HG02623 (cell line): ENCODE measurements around the gene SCPEP1.
"Not testable (repeated sequence)": the region's sequence is repeated elsewhere in the genome, so short reads cannot be mapped to it uniquely, and the experiment has no call there.

Experiments used
- ATAC-seq: cut with Tn5 transposase; IDR thresholded peaks from one replicate; pipeline ENCODE4 v1.9.1; 2021; ENCODE audit warnings: moderate library complexity; ENCODE audit not compliant: unreplicated experiment

Gene SCPEP1, protein sequence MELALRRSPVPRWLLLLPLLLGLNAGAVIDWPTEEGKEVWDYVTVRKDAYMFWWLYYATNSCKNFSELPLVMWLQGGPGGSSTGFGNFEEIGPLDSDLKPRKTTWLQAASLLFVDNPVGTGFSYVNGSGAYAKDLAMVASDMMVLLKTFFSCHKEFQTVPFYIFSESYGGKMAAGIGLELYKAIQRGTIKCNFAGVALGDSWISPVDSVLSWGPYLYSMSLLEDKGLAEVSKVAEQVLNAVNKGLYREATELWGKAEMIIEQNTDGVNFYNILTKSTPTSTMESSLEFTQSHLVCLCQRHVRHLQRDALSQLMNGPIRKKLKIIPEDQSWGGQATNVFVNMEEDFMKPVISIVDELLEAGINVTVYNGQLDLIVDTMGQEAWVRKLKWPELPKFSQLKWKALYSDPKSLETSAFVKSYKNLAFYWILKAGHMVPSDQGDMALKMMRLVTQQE

DNA sequence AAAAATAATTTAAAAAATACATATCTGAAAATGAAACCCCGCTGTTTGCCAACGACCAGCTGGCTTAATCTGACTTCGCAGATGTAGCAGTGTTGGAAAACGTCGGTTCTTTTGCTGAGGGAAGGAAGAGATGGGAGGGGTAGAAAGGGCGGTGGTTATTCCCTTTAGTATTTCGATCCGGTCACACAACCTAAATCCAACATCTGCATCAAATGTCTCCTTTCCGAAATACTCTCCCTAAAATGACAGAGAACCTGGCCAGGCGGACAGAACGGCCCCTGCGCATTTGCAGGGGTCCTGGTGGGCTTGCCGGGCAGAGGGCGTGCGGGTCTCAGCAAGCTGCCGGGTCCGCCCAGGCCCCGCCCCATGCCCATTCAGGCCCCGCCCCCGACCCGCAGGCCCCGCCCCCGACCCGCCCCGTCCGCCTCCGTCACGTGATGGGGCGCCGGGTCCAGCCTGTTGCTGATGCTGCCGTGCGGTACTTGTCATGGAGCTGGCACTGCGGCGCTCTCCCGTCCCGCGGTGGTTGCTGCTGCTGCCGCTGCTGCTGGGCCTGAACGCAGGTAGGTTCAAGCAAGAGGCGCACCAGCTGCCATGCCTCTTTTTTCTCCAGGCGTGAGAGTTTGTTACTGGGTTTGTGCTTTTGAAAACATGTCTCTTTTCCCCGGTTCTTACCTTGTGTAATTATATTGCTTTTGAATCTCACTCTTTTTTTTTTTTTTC lies at the start of gene SCPEP1:
Gene SCPEP1 (plus strand): TSS at position 459 of the 723 bp plus-strand sequence. CDS start 29 bp downstream, at position 488.
- peak; percentile 68 for ATAC-seq

DNA sequence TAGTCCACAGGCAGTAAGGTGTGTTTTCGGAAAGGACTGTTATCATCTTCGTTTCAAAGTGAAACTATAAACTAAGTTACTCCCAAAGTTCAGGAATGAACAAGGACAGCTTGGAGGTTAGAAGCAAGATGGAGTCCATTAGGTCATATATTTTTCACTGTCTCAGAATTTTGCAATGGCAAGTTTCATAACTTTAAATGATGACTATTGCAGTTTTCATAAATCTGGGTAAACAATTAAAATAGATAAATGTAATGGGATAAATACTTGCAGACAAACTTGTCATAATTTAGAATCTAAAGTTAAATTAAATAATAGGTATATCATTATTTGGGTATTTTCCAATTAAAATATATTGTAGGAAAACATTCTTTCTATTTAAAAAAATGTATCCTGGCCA lies 49.3 kb upstream of the SCPEP1 start:
- no peak for ATAC-seq

DNA sequence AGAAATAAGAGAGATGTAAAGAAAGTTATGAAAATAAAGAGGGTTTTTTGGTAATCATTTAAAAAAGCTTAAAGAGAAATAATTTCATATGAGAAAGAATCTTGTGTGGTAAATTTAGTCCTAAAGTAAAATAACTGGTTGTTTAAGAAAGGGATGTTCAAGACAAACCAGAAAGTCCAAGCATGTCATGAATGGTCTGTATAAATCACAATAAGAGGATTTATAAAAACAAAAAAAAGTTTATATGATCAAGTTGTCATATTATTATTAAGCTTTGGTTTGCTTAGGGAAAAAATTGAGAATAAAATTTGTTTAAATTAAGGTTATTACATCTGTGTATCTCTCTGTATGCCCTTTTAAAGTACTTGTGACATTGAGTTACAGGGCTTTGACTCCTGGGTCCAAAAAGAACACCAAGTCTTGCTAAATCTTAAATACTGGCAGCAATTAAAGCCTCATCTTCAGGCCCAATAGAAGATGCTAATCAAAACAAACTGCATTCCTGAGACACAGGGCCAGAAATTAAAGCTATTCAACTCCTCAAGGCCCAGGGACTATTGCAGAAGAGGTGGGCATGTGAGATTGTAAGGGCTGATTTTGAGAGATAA lies 48.5 kb upstream of the SCPEP1 start:
- ATAC-seq: no peak

DNA sequence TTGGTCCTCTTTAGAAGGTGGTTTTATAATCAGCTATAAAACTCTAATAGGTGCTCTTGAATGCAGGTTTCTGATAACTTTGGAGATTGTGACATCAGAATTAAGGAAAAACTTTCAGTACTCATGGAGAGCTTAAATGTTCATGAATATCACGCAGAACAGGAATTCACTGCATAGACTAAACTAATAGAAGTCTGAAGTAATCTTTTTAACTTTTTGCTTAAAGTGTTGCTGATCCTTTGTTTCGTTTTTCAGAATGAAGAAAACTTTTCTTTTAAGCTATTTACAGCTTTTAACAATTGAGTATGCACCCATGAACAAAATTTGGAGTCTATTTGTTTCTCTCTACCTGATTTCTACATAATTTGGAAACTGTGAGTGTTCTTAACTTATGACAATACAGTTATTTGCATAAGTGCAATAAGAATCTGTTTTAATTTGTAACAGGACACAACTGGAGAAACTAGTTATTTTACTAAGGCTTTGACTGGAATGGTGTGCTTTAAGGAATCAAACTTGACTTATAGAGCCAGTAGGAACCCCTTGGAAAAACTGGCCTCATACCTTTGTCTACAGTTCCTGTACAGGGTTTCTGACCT lies 47.1 kb upstream of the SCPEP1 start:
- ATAC-seq: no peak

DNA sequence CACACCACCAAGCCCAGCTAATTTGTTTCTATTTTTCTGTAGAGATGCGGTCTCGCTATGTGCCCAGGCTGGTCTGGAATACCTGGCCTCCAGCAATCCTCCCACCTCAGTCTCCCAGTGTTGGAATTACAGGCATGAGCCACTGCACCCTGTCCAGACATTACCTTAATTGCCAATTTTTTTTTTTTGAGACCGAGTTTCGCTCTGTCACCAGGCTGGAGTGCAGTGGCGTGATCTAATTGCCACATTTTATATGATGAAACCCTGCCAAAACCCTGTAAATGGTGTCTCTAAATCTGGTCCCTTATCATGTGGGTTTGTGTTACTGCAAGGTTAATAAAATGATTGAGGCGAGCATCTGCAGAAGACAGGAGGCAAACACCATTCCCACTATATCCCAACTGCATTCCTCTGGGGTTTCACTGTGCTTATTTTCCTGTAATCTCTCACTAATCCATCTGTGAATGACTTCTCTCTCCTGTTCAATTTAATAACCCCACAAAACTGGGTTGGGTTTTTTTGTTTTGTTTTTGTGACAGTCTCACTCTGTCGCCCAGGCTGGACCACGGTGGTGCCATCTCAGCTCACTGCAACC lies 44.7 kb upstream of the SCPEP1 start:
- ATAC-seq: no peak

DNA sequence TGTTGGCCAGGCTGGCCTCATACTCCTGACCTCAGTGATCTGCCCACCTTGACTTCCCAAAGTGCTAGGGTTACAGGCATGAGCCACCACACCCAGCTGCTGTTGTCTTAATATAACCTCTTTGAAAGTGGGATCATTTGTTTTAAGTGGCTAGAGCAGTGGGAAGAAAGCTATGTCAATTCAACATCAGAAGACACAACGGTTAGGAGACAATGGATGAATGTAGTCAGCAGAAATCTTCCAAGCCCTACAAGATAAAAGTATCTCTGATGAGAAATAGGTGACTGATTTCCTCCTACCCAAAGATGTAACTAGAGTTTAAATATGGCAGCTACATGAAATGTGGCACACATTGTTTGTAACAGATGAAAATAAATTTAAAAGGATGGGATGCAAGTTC lies 44.1 kb upstream of the SCPEP1 start:
- no peak for ATAC-seq

DNA sequence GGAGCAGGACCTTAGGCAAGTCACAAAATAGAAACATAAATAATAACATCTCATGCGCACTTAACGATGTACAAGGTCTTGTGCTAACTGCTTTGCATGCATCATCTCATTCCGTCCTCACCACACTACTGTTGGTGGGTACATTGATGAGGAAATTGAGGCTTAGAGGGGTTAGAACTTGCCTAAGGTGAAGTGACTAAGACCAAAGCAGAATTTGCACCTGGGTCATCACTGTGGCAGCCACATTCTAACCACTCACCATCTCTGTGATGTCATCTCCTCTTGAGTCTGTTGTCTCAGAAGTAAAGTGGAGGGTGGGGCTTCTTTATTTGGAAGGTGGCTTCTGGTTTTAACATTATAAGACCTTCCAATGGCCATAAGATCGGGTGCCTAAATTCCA lies 43.7 kb upstream of the SCPEP1 start:
- ATAC-seq: no peak

DNA sequence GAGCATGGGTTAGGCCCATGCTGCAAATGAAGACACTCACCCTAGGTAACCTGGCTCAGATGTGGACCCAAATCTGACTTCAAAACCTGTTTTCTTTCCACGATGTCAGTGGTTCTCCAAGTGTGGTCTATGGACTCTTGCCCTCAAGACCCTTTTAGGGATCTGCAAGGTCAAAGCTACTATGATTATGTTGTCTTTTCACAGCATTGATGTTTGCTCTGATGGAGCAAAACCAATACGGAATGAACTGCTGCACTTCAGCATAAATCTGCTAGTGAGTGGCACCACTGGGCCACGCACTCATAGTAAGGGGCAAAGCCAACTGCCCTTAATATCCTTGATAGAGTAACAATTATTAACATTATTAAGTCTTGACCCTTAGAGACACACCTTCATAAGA lies 42.5 kb upstream of the SCPEP1 start:
- ATAC-seq: no peak

DNA sequence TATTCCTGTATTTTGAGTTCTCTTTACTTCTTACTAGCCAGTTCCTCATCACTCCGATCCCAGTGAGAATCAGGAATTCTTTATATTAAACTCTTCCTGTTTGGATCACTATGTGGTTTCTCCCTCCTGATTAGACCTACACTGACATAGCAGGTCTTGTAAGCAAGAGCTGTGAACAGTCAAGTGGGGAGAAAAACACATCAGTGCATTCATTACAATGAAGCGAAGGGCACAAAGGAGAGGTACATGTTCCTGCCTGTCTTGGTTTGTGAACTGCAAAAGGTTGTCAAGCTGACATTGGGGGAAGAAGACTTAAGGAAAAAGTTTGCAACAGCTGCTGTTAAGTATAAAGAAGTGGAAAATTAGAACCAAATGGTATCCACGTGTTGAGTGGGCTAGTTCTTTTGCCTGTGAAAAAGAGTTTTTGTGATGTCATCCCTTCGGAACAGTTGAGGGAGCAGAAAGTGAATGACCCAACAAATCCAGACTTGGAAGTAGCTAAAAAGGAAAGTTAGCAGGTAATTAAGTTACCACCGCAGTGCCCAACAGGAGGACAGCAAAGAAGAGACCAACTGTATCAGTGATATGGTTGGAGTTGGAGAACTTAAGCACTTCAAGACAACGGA lies 41.1 kb upstream of the SCPEP1 start:
- ATAC-seq: no peak

DNA sequence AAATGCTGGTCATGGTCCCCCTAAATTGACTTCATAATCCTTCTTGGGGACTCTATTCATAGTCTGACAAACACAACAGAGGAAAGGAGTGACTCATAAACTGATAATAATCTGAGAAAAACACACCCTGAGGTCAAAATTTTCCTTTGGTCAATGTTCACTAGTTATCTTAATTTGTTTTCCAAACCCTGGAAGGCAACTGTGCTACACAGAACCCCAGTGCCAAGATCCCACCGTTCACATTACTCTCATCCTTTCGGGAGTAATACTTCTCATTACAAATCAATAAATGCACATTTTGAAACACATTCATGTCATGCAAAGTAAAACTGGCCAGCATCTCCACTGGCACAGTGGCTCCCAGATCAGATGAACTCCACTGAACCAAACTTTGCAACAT lies 40.2 kb upstream of the SCPEP1 start:
- ATAC-seq: no peak

DNA sequence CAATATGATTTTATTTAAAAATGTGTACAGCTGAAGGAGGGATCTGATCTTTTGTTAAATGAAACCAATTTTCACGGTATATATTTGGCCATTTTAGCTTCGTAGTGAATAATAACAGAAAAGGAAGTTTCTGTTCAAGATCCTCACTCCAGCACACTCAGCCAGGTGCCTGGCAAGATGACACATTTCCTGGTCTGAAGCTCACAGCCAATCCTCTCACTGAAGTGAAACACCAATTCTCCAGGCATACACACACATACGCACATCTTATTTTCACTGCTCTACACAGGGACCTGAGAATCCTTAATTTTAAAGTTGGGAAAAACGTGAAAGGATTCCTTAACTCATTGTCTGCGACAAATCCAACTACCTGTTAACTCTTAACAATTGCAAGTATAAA lies 39.7 kb upstream of the SCPEP1 start:
- ATAC-seq: not testable (repeated sequence)

DNA sequence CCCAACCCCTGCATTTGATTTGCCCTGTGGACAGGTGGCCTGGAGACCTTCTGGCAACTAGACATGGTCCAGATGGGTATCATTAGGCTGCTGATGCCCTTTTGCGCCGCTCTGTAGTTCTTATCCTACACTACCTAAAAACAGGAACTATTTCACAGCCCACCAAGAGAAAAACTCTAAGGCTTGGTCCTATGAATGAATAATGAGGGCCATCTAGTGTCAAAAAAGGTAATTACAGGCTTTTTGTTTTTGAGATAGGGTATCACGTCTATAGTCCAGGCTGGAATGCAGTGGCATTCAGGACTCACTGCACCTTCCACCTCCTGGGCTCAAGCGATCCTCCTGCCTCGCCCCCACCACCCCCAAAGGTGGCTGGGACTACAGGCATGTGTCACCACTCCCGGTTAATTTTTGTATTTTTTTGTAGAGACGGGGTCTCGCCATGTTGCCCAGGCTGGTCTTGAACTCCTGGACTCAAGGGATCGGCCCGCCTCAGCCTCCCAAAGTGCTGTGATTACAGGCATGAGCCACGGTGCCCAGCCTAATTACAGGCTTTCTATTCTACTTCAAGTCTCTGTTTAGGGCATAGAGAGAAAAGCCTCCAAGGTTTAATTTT lies 38.0 kb upstream of the SCPEP1 start:
- ATAC-seq: no peak

DNA sequence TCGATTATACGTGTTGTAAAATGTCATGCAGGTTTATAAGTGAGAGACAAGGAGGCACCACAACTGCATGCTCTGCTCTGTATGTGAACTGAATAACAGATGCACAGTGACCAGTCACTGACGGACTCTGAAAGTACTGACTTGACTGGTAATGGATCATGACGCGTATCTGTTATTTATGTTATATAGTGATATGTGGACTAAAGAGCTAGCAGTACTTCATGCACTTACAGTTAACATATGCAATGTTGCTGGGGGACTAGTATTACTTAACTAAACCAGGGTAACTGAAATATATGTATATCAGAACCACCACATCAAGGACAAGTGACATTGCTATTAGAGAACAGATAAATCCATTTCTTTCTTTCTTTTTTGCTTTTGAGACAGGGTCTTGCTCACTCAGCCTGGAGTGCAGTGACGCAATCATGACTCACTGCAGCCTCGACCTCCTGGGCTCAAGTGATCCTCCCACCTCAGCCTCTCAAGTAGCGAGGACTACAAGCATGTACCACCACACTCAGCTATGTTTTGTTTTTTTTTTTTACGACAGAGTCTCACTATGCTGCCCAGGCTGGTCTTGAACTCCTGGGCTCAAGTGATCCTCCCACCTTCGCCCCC lies 34.3 kb upstream of the SCPEP1 start:
- ATAC-seq: no peak

DNA sequence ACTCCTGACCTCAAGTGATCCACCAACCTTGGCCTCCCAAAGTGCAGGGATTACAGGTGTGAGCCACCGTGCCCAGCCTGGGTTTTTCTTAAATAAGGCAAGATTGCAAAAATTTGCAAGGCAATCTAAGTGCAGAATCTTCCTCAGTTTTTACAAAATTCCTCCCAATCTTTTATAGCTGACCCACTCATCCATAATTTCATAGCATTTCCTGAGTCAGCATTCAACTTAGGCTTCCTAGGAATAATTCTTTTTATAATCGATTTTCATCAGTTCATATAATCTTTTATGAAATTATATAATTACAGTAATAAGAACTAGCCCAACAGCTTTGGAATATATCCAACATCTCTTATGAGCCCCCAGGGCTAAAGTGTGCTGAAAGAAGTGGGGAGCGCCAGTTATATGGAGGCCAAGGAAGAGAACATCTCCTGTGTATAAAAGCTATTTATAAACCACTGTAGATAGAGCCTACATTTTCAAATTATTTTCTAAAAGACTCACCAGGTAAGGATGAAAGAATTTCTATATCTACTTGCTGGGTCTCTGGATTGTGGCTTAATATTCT lies 31.9 kb upstream of the SCPEP1 start:
- ATAC-seq: no peak

DNA sequence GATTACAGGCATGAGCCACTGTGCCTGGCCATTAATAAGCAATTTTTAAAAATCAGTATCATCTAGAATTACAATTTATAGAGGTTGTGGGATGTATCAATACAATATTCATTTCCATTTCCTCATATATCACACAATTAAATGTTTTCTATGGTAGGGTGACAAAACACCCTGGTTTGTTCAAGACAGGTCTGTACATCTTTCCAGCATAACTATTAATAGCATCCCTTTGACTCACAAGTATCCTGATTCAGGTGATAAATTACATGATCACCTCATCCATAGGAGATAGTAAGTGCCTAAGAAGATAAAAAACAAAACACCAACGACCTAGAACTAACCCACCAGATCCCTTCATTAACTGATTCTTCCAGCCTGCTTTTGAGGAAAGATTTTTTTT lies 30.2 kb upstream of the SCPEP1 start:
- ATAC-seq: no peak

DNA sequence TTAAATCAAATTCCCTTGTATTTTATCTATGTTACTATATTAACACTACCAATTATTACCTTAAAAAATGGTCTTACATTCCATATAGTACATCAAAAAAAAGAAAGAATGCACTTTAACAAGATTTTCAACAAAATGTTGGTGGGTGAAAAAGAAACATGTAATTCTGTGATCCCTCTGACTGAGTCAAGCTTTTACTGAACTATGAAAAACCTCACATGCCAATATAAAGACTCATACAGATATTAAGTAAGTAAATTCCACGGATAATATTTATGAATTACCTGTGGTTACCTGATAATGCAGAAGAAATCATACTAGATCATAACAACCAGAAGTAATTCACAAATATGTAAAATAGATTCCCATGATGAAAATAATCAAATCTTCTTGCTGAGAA lies 29.4 kb upstream of the SCPEP1 start:
- no peak for ATAC-seq

DNA sequence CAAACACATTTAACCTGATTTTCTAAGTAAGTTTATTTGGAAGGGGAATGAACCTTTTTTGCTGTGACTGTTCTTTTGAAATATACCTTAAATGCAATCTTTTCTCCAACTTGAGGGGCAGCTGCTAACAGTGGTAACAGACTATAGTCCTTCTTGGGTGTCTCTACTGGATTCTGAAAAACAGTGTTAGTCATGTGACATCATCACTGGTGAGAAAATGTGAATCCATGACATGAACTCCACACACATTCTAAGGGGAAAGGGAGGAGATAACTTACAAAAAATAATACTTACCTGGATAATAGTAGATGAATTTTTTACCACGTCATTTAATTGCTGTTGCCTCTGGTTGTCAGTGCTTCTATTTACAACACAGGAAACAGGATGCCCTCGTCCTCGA lies 28.3 kb upstream of the SCPEP1 start:
- no peak for ATAC-seq

DNA sequence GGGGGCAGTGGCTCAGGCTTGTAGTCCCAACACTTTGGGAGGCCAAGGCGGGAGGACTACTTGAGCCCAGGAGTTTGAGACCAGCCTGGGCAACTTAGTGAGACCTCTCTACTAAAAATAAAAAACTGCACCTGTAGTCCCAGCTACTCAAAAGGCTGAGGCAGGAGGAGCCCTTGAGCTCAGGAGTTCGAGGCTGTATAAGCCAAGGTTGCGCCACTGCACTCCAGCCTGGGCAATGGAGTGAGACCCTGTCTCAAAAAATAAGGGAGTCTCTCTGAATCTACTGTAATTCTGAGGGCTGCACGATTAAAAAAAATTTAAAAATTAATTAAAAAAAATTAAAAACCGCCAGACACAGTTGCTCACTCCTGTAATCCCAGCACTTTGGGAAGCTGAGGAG lies 20.9 kb upstream of the SCPEP1 start:
- ATAC-seq: no peak
